ENCODE data around the gene MAP3K7CL.

DNA sequence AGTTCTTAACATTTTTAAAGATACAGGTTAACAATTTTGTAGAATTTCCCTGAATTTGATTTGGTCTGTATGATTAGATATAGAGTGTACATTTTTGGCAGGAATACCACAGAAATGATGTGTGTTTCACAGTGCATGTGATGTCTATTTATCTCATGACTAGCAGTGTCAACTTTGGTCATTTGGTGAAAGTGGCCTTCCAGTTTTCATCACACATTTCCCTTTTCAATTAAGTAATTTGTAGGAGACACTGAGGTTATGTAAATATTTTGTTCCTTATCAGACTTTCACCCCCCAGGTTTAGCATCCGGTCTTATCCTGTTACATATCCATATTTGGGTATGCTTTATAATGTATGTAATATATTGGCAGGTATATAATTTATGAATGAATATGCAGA is 41.8 kb downstream of the MAP3K7CL start:
- TF ChIP-seq, protein P1, sequence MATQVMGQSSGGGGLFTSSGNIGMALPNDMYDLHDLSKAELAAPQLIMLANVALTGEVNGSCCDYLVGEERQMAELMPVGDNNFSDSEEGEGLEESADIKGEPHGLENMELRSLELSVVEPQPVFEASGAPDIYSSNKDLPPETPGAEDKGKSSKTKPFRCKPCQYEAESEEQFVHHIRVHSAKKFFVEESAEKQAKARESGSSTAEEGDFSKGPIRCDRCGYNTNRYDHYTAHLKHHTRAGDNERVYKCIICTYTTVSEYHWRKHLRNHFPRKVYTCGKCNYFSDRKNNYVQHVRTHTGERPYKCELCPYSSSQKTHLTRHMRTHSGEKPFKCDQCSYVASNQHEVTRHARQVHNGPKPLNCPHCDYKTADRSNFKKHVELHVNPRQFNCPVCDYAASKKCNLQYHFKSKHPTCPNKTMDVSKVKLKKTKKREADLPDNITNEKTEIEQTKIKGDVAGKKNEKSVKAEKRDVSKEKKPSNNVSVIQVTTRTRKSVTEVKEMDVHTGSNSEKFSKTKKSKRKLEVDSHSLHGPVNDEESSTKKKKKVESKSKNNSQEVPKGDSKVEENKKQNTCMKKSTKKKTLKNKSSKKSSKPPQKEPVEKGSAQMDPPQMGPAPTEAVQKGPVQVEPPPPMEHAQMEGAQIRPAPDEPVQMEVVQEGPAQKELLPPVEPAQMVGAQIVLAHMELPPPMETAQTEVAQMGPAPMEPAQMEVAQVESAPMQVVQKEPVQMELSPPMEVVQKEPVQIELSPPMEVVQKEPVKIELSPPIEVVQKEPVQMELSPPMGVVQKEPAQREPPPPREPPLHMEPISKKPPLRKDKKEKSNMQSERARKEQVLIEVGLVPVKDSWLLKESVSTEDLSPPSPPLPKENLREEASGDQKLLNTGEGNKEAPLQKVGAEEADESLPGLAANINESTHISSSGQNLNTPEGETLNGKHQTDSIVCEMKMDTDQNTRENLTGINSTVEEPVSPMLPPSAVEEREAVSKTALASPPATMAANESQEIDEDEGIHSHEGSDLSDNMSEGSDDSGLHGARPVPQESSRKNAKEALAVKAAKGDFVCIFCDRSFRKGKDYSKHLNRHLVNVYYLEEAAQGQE (IDR thresholded peaks at IDR 0.05; ENCODE audit: low read depth): no peak
- TF ChIP-seq, protein P2, sequence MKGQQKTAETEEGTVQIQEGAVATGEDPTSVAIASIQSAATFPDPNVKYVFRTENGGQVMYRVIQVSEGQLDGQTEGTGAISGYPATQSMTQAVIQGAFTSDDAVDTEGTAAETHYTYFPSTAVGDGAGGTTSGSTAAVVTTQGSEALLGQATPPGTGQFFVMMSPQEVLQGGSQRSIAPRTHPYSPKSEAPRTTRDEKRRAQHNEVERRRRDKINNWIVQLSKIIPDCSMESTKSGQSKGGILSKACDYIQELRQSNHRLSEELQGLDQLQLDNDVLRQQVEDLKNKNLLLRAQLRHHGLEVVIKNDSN (IDR thresholded peaks at IDR 0.05): no peak
- no peak for TF ChIP-seq EGR1 (IDR thresholded peaks at IDR 0.05)

Data from Ishikawa (cell line).